Occipital lobe (tissue), 2 donors: ENCODE data around the gene CHRD. TPM values are rescaled to one million over a fixed set of nuclear protein-coding genes. Genes with fewer than 3 reads are reported as not detected.
A peak's percentile ranks its signal among the peaks of the same experiment; 100 is the strongest.

Experiments used
- DNase-seq: peaks from one replicate; lab custom pipeline; 2025; lab: John Stamatoyannopoulos, UW
- total RNA-seq: library from RNA; depleted of rRNA; stranded (reverse); fragments of >200 nt; gene quantifications from one replicate; pipeline ENCODE4 v1.2.3, GENCODE V29; 2014

CHRD gene
- total RNA-seq, 1 donor from 2014 or later, result 11.4 TPM

GRCh38 chr3:184360929-184361531, 18.8 kb upstream of the CHRD start:
- DNase-seq, result no peak

GRCh38 chr3:184361532-184361931, 18.3 kb upstream of the CHRD start, which contains the start of the genes CLCN2 and POLR2H:
Gene CLCN2 (minus strand): TSS chr3:184361605. CDS start chr3:184361479, 126 bp downstream.
Gene POLR2H (plus strand): TSS chr3:184361710. CDS start chr3:184363493, 1,783 bp downstream.
- peak; percentile 73 for DNase-seq

GRCh38 chr3:184361932-184362667, 17.8 kb upstream of the CHRD start:
- peak; percentile 86 for DNase-seq

- DNase-seq, result peak; percentile 91
Observed at GRCh38 chr3:184362668-184363546, 16.9 kb upstream of the CHRD start.

GRCh38 chr3:184366619-184367289, 13.1 kb upstream of the CHRD start:
- no peak for DNase-seq

GRCh38 chr3:184368116-184368515, 11.7 kb upstream of the CHRD start:
- no peak for DNase-seq

GRCh38 chr3:184368586-184369183, 11.2 kb upstream of the CHRD start:
- DNase-seq, result no peak

GRCh38 chr3:184371570-184372018, 8.3 kb upstream of the CHRD start:
- peak; percentile 71 for DNase-seq

GRCh38 chr3:184372296-184372821, 7.5 kb upstream of the CHRD start:
- no peak for DNase-seq

- DNase-seq, result no peak
Observed at GRCh38 chr3:184372911-184373310, 6.9 kb upstream of the CHRD start.

- no peak for DNase-seq
Observed at GRCh38 chr3:184373422-184373821, 6.4 kb upstream of the CHRD start.

- no peak for DNase-seq
Observed at GRCh38 chr3:184375747-184376461, 4.0 kb upstream of the CHRD start.

GRCh38 chr3:184377374-184377773, 2.5 kb upstream of the CHRD start:
- DNase-seq, result no peak

- no peak for DNase-seq
Observed at GRCh38 chr3:184377882-184378445, 1.9 kb upstream of the CHRD start, which contains the start of gene THPO. Gene THPO (minus strand): TSS chr3:184378207. CDS start chr3:184376259, 1,948 bp downstream.

- no peak for DNase-seq
Observed at GRCh38 chr3:184378651-184379357, 1.1 kb upstream of the CHRD start.

GRCh38 chr3:184380185-184380626, 352 bp downstream of the CHRD start:
- DNase-seq, result peak; percentile 37

- DNase-seq, result no peak
Observed at GRCh38 chr3:184380627-184381260, 890 bp downstream of the CHRD start.
